ENCODE measurements around the gene FRMD4B. TPM values are rescaled to one million over a fixed set of nuclear protein-coding genes. Genes with fewer than 3 reads are reported as not detected.

Gene FRMD4B
- polyA plus RNA-seq, 2 of the 4 experiments (the other 2 are of a cell fraction): 0.92 to 5.9 TPM

GRCh38 chr3:69164296-69164695, 221.6 kb downstream of the FRMD4B start:
- H3K4me3 ChIP-seq: no peak overlapping the region
- ChIA-PET POLR2A (no interaction called here), CTCF (interaction anchor here (13.0 kb wide), 1 partner anchor 144 kb away, joined by 283 read pairs; no protein-coding TSS in a partner anchor)
- H3K9me3 ChIP-seq: no peaks in the 10 kb centered on the region
- DNase-seq (ENCODE audit: low read depth in 1 of 2, low spot score in 1 of 2): no peak
- no peak for ATAC-seq
- no peak for FAIRE-seq
- no peaks in the 10 kb centered on the region for H3K4me1 ChIP-seq
- no peak overlapping the region for H3K27ac ChIP-seq
- H3K4me2 ChIP-seq: no peak overlapping the region
- TF ChIP-seq POLR2AphosphoS2 (conservative IDR thresholded peaks at IDR 0.05; ENCODE audit: low read length) (no peak), CBX2 (IDR thresholded peaks at IDR 0.05; ENCODE audit: borderline replicate concordance, low read depth) (no peak), HOXB5 (CRISPR knock-in tag; IDR thresholded peaks at IDR 0.05) (no peak), E2F6 (IDR thresholded peaks at IDR 0.05; ENCODE audit: borderline replicate concordance, low read depth) (no peak), MAZ (IDR thresholded peaks at IDR 0.05; ENCODE audit: borderline replicate concordance, low read depth, low read length) (no peak), CBX8 (IDR thresholded peaks at IDR 0.05) (no peak), ESRRA (IDR thresholded peaks at IDR 0.05; ENCODE audit: borderline replicate concordance, low read length) (no peak), PHF8 (IDR thresholded peaks at IDR 0.05; ENCODE audit: borderline replicate concordance, low read depth) (no peak), ZSCAN20 (CRISPR knock-in tag; IDR thresholded peaks at IDR 0.05) (no peak), TP53 (CRISPR knock-in tag; IDR thresholded peaks at IDR 0.05) (no peak), EHF (CRISPR knock-in tag; IDR thresholded peaks at IDR 0.05) (no peak), CHD4 (IDR thresholded peaks at IDR 0.05; ENCODE audit: borderline replicate concordance) (no peak), RFX5 (IDR thresholded peaks at IDR 0.05) (no peak), CEBPB (IDR thresholded peaks at IDR 0.05) (no peak), NR3C1 (IDR thresholded peaks at IDR 0.05) (no peak), EHMT2 (IDR thresholded peaks at IDR 0.05; ENCODE audit: low read depth) (no peak), TFCP2L1 (CRISPR knock-in tag; IDR thresholded peaks at IDR 0.05) (no peak)

DNA sequence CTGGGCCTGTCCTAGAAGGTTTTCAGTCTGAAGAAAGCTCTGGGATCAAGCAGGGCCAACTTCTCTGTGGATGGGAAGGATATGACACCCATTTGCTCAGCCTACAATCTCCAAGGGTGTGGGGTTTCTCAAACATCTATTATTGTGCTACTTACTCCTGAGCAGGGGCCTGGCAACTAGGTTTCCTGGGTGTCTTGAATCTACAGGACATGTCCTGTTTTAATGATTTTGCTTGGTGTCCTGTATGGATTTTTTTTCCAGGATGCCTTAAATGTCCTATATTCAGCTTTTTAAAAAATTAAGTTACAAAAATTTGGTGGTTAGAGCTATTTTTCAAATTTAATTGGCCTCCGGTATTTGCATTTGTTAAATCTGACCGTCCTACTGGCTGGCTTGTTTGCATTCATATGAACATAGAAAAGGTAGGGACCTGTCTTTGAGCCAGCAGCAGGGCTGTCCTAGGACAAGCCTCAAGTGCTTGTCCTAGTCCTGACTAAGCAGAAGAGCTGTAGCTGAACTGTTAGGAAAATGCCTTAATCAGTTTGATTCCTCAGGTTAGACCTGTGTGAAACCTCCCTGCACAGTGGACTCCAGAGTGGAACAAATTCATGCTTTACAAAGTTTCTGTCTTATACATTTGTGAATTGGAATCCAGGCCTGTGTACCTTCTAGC, 223.4 kb downstream of the FRMD4B start:
- Histone ChIP-seq H3K4me1 (no peaks in the 10 kb centered on the region), H3K4me2 (no peak overlapping the region), H3K9me3 (no peaks in the 10 kb centered on the region), H3K4me3 (no peak overlapping the region), H3K27ac (no peak overlapping the region)
- ATAC-seq (no peak), DNase-seq (ENCODE audit: low read depth in 1 of 2, low spot score in 1 of 2) (no peak), FAIRE-seq (no peak)
- TF ChIP-seq PHF8 (IDR thresholded peaks at IDR 0.05; ENCODE audit: borderline replicate concordance, low read depth) (no peak), FOXS1 (CRISPR knock-in tag; IDR thresholded peaks at IDR 0.05) (no peak), FOSL2 (IDR thresholded peaks at IDR 0.05) (no peak), FOSL2 (CRISPR knock-in tag; IDR thresholded peaks at IDR 0.05) (no peak), FOSB (CRISPR knock-in tag; IDR thresholded peaks at IDR 0.05) (no peak), CHD2 (IDR thresholded peaks at IDR 0.05; ENCODE audit: low read length, partially characterized antibody) (no peak), HOXB5 (CRISPR knock-in tag; IDR thresholded peaks at IDR 0.05) (no peak), EHMT2 (IDR thresholded peaks at IDR 0.05; ENCODE audit: low read depth) (no peak), ZSCAN20 (CRISPR knock-in tag; IDR thresholded peaks at IDR 0.05) (no peak), RAD21 (conservative IDR thresholded peaks at IDR 0.05 in 1 of 2, IDR thresholded peaks at IDR 0.05 in 1 of 2) (no peak), SMC3 (IDR thresholded peaks at IDR 0.05) (no peak), HOXB13 (CRISPR knock-in tag; IDR thresholded peaks at IDR 0.05; ENCODE audit: low read depth) (no peak), ZNF302 (CRISPR knock-in tag; IDR thresholded peaks at IDR 0.05) (no peak)
- TF ChIP-seq, protein P1, sequence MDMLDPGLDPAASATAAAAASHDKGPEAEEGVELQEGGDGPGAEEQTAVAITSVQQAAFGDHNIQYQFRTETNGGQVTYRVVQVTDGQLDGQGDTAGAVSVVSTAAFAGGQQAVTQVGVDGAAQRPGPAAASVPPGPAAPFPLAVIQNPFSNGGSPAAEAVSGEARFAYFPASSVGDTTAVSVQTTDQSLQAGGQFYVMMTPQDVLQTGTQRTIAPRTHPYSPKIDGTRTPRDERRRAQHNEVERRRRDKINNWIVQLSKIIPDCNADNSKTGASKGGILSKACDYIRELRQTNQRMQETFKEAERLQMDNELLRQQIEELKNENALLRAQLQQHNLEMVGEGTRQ (IDR thresholded peaks at IDR 0.05): no peak
- TF ChIP-seq, protein P2, sequence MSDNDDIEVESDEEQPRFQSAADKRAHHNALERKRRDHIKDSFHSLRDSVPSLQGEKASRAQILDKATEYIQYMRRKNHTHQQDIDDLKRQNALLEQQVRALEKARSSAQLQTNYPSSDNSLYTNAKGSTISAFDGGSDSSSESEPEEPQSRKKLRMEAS (IDR thresholded peaks at IDR 0.05): no peak
- TF ChIP-seq, protein P3, sequence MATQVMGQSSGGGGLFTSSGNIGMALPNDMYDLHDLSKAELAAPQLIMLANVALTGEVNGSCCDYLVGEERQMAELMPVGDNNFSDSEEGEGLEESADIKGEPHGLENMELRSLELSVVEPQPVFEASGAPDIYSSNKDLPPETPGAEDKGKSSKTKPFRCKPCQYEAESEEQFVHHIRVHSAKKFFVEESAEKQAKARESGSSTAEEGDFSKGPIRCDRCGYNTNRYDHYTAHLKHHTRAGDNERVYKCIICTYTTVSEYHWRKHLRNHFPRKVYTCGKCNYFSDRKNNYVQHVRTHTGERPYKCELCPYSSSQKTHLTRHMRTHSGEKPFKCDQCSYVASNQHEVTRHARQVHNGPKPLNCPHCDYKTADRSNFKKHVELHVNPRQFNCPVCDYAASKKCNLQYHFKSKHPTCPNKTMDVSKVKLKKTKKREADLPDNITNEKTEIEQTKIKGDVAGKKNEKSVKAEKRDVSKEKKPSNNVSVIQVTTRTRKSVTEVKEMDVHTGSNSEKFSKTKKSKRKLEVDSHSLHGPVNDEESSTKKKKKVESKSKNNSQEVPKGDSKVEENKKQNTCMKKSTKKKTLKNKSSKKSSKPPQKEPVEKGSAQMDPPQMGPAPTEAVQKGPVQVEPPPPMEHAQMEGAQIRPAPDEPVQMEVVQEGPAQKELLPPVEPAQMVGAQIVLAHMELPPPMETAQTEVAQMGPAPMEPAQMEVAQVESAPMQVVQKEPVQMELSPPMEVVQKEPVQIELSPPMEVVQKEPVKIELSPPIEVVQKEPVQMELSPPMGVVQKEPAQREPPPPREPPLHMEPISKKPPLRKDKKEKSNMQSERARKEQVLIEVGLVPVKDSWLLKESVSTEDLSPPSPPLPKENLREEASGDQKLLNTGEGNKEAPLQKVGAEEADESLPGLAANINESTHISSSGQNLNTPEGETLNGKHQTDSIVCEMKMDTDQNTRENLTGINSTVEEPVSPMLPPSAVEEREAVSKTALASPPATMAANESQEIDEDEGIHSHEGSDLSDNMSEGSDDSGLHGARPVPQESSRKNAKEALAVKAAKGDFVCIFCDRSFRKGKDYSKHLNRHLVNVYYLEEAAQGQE (IDR thresholded peaks at IDR 0.05): no peak
- TF ChIP-seq, protein P4, sequence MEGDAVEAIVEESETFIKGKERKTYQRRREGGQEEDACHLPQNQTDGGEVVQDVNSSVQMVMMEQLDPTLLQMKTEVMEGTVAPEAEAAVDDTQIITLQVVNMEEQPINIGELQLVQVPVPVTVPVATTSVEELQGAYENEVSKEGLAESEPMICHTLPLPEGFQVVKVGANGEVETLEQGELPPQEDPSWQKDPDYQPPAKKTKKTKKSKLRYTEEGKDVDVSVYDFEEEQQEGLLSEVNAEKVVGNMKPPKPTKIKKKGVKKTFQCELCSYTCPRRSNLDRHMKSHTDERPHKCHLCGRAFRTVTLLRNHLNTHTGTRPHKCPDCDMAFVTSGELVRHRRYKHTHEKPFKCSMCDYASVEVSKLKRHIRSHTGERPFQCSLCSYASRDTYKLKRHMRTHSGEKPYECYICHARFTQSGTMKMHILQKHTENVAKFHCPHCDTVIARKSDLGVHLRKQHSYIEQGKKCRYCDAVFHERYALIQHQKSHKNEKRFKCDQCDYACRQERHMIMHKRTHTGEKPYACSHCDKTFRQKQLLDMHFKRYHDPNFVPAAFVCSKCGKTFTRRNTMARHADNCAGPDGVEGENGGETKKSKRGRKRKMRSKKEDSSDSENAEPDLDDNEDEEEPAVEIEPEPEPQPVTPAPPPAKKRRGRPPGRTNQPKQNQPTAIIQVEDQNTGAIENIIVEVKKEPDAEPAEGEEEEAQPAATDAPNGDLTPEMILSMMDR (IDR thresholded peaks at IDR 0.05): no peak
- 80% methylated on average over 2 of the region's 2 CpGs for WGBS (ENCODE audit: missing lambda C conversion rate)
- ChIA-PET CTCF (interaction anchor here (0.7 to 13.0 kb wide), 32 partner anchors 8 to 509 kb away, joined by 3 to 283 read pairs (median 5); no protein-coding TSS in a partner anchor), POLR2A (no interaction called here)

All from A549 (cell line).